Measurements from ENCODE around the gene RBM47.

GRCh38 chr4:40669504-40669903 is 39.8 kb upstream of the RBM47 start:
- TF ChIP-seq CTCF (conservative IDR thresholded peaks at IDR 0.05) = no peak
- no peak for TF ChIP-seq EZH2 (IDR thresholded peaks at IDR 0.05; ENCODE audit: low read depth)
